ENCODE data around the gene C12orf57. TPM values are rescaled to one million over a fixed set of nuclear protein-coding genes. Genes with fewer than 3 reads are reported as not detected.

Gene C12orf57
- polyA plus RNA-seq, 1 donor, result 148 TPM

DNA sequence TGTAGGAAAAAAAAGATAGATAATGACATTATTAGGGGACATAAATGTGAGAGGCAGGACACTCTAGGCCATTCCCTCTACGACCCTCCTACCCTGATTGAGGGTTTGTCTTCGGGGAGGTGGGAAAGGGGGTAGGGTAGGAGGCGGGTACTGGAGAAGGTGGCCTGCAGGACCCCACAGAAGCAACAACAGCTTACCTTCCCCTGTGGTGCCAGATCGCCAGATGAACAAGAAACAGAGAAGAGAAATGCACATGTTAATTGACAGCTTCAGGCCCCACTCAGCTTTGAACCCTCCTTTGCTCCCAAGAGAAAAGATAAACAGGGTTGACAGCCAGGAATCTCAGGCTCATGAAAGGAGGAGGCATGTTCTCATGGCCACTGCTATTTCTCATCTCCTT, 21.9 kb downstream of the C12orf57 start:
- no peak for DNase-seq

DNA sequence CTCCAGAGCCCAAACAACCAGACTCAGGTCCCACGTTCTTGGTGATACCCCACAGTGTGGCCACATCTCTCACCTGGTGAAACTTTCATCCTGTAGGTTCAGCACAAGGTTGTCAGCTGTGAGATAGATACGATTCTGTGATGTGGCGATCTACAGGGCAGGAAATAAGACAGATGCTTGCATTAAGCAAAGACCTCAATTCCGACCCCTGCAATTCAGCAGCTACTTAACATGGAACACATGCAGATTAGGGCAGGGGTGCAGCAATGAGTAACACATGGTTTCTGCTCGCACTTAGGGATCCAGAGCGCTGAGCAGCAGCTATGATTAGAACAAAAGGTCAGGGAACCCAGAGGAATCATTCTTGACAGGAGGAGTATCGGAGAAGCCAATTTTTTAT, 22.5 kb downstream of the C12orf57 start:
- DNase-seq, result no peak

DNA sequence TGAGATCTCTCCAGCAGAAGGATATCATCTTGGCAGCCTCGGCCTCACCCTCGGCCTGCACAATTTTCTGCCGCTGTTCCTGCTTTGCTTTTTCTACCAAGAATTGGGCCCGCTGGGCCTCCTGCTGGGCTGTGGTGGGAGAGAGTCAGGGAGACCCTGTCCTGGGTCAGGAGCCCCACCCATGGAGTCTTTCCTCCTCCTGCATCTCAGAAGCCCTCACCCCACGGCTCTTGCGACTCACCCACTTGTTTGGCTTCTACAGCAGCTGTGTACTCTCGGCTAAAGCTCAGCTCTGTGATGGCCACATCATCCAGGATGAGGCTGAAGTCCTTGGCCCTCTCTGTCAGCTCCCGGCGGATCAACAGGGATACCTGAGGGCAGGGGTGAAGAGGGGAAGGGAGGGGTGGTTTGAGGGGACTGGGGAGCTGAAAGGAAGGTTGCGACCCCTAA, 23.9 kb downstream of the C12orf57 start:
- DNase-seq, result no peak

DNA sequence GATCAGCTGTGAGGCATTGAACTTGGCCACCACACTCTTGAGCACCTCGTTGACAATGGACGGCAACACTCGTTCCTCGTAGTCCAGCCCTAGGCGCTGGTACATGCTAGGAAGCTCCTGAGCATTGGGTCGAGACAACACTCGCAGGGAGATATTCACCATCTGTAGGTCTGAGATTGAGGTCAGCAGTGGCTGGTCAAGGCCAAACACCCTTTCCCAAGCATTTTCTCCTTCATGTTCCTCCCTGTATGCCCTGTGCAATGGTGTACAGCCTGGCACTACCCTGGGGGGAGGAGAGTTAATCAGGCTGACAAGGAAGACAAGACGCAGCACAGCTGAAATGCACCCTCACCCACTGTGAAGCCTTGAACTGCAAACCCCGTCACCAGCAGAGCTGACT, 24.6 kb downstream of the C12orf57 start:
- no peak for DNase-seq

- DNase-seq, result no peak
Measured at GRCh38 chr12:6970096-6970527, 26.3 kb downstream of the C12orf57 start.

DNA sequence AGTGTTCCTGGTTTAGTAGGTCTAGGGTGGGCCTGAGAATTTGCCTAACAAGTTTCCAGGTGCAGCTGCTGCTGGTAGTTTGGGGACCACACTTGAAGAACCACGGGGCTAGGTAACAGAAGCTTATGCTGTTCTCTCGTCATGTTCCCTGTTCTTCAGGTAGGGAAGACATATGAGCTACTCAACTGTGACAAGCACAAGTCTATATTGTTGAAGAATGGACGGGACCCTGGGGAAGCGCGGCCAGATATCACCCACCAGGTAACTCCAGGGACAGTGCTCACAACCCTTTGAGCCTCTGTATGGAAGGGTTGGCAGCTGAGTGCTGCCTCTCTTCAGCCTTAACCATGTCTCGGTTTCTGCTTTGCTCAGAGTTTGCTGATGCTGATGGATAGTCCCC, 30.4 kb downstream of the C12orf57 start:
- DNase-seq, result no peak

DNA sequence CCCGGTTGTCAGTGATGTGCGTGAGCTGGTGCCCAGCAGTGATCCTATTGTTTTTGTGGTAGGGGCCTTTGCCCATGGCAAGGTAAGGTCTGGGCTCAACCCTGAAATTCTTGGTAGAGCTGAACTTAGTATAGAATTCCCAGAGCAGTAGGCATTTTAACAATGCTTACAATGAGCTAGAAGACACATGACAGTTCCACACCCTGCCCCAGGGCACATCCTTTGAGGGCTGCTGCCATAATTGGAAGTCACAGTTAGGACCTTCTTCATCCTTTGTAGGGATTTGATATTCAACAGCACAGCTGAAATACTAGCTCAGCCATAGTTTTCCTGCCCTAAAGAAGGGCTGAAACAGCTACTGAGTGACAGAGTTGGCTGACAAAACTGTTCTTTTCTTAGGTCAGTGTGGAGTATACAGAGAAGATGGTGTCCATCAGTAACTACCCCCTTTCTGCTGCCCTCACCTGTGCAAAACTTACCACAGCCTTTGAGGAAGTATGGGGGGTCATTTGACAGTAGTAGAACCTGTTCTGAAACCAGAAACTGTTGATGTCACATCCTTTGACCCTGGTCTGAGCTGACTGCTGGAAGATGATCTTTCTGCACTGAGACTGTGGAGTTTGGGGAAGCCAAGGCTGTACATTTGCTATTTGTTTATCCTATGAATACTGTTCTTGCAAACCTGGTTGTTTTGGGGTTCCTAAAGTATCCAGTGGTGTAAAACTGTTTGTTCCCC, 31.6 kb downstream of the C12orf57 start:
- DNase-seq, result no peak

DNA sequence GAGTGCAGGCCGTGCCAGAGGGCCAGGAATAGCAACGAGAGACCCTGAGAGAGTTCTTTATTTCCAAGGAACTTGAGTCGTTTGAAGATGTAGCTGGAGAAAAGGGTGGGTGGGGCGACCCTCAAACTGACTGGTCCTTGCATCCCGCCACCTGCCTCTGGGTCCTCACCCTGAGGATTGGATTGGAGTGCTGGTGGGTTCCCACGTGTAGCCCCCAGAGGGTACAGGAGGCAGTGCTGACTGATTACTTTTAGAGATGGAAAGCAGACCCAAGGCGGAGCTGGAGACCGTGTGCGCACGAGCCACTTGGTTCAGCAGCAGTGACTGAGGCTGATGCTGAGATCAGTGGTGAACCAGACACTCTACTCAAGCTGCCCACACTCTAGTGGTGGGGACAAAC, 33.8 kb downstream of the C12orf57 start:
- no peak for DNase-seq

GRCh38 chr12:6978188-6978587, 34.4 kb downstream of the C12orf57 start:
- no peak for DNase-seq

DNA sequence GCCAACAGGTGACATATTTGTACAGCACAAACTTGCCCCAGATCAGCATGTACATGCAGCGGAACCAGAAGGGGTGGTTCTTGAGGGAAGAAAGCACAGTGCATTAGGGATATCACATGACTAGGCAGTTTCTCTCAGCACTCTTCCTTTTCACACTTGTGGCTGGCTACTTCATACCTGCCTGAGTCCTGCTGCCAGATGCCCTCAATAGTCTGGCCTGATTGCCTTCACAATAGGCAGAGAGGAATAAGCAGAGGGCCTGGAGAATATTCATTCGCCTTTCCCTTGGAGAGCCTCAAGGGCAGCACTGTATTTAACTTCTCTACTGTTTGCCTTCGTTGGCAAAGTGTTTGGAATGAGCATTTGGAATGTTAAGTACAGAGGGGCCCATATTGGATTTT, 34.8 kb downstream of the C12orf57 start:
- DNase-seq, result no peak

DNA sequence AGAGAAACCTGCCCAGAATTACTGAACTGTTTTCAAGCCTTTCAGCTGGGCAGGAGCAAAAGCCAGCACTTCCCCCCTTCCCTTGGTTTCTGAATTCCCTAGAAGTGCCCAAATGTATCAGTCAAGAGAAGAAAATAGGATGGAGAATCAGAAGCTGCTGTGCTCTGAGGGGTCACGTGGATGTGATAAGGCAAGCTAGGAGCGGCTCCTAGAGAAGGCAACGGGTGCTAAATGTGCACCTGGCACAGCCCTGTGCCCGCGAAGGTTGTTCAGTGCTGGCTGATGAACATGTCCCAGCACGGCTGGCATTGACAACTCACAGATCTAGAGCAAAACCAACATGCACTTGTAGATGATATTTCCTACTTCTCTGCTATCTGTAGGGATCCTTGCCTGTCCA, 35.2 kb downstream of the C12orf57 start:
- DNase-seq, result no peak

GRCh38 chr12:6979453-6979852, 35.6 kb downstream of the C12orf57 start:
- no peak for DNase-seq

DNA sequence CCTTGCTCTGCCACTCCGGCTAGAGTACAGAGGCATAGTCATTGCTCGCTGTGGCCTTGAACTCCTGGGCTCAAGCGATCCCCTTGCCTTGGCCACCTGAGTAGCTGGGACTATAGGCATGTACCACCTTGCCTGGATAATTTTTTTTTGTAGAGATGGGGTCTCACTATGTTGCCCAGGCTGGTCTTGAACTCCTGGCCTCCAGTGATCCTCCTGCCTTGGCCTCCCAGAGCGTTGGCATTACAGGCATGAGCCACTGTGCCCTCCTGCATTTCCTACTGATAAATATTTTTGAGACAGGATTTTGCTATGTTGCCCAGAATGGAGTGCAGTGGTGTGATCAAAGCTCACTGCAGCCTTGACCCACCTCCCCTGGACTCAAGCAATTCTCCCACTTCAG, 36.3 kb downstream of the C12orf57 start:
- DNase-seq, result no peak

DNA sequence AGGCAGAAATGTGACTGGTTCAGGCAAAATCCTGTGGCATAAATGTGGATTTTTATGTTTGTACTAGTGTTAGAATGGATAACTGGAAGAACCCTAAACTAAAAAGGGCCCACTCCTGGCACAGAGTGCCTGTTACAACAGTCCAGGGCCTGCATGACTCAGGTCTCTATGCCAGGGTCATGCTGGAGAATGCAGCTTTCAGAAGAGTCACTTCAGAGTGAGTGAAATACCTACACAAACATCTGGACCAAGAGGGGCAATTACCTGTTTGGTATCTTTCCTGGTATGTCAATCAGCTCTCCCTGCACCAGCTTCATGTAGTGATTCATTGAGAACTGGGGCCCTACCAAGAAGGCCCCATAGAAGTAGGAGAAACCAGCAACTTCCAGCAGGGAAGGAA, 36.9 kb downstream of the C12orf57 start:
- no peak for DNase-seq

DNA sequence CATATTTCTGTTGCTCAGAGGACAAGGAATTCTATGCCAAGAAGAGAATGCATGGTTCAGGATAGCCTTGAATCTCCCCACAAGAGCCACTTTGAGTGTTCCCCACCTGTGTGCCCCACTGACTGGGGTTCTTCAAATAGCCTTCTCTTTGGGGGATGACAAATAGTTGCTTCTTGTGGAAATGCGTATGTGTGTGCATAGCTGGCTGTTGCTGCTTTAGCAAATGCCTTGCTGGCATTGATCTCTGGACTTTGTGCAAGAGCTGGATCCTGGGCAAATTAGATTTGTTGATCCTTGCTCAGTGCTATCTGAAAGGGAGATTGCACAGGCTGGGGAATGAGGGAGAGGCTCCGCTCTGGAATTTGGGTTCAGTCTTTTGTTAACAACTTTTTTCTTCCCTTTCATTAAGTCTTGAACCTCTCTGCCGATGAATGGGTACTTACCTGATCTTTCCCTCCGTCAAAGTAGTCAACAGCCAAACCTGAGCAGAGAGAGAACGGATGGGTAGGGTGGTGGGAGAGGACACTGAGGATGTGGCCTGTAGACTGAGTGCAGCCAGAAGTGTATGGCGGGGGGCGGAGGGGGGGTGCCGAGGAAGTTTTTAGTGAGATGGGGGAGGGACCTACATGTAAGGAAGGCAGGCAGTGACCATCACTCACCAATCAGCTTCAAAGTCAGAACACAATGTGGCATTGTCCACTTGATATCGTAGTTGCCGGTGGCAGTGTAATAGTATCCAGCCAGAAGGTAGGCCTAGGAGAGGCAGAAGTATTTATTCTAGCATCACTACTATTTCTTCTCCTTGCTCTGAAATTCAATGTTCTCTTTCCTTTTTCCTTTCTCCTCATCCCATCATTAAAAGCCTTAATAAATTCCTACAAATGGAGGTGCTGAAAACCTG, 37.6 kb downstream of the C12orf57 start:
- DNase-seq, result no peak

DNA sequence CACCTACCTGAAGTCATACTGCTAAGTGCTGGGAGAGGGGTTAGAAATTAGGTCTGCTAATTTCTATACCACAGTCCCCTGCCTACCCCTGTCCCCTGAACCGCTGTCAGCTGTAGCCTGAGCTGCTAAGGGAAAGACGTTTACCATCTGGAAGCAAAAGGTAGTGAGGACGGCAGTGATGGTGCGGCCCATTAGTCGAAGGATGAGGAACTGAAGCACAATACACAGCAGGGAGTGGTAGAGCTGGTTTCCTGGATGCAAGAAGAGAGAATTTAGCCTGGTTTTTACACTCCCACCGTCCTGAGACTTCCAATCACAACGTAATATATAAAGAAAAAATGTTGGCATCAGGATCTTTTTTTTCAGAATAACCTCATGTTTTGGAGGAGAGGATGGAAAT, 38.7 kb downstream of the C12orf57 start:
- no peak for DNase-seq

GRCh38 chr12:6987956-6988553, 44.2 kb downstream of the C12orf57 start:
- DNase-seq, result no peak

Other genes with a start within 250 kb of the C12orf57 start
- gene PIANP, start 243.2 kb upstream of the C12orf57 start, polyA plus RNA-seq (ENCODE audit: insufficient read length), result 2.4 TPM
- 65.7 TPM for gene COPS7A, start 220.0 kb upstream of the C12orf57 start, polyA plus RNA-seq (ENCODE audit: insufficient read length)
- 134 TPM for gene MLF2, start 190.9 kb upstream of the C12orf57 start, polyA plus RNA-seq (ENCODE audit: insufficient read length)
- 373 TPM for gene PTMS, start 177.7 kb upstream of the C12orf57 start, polyA plus RNA-seq (ENCODE audit: insufficient read length)
- 0.80 TPM for gene LAG3, start 171.5 kb upstream of the C12orf57 start, polyA plus RNA-seq (ENCODE audit: insufficient read length)
- 11.1 TPM for gene CD4, start 154.5 kb upstream of the C12orf57 start, polyA plus RNA-seq (ENCODE audit: insufficient read length)
- 17.6 TPM for gene GPR162, start 122.2 kb upstream of the C12orf57 start, polyA plus RNA-seq (ENCODE audit: insufficient read length)
- gene P3H3, start 115.6 kb upstream of the C12orf57 start, polyA plus RNA-seq (ENCODE audit: insufficient read length), result 29.7 TPM
- 32.6 TPM for gene GNB3, start 103.1 kb upstream of the C12orf57 start, polyA plus RNA-seq (ENCODE audit: insufficient read length)
- 16.7 TPM for gene CDCA3, start 92.7 kb upstream of the C12orf57 start, polyA plus RNA-seq (ENCODE audit: insufficient read length)
- 66.9 TPM for gene USP5, start 91.9 kb upstream of the C12orf57 start, polyA plus RNA-seq (ENCODE audit: insufficient read length)
- gene TPI1, start 76.5 kb upstream of the C12orf57 start, polyA plus RNA-seq (ENCODE audit: insufficient read length), result 1,016 TPM
- 5.9 TPM for gene SPSB2, start 70.7 kb upstream of the C12orf57 start, polyA plus RNA-seq (ENCODE audit: insufficient read length)
- 9.3 TPM for gene LRRC23, start 39.2 kb upstream of the C12orf57 start, polyA plus RNA-seq (ENCODE audit: insufficient read length)
- 4.8 TPM for gene ENO2, start 29.4 kb upstream of the C12orf57 start, polyA plus RNA-seq (ENCODE audit: insufficient read length)
- 91.2 TPM for gene ATN1, start 16.1 kb upstream of the C12orf57 start, polyA plus RNA-seq (ENCODE audit: insufficient read length)
- not detected for gene RNU7-1, start 206 bp upstream of the C12orf57 start, polyA plus RNA-seq (ENCODE audit: insufficient read length)
- 6.8 TPM for gene PTPN6, start 7.3 kb downstream of the C12orf57 start, polyA plus RNA-seq (ENCODE audit: insufficient read length)
- 307 TPM for gene PHB2, start 26.6 kb downstream of the C12orf57 start, polyA plus RNA-seq (ENCODE audit: insufficient read length)
- gene EMG1, start 26.9 kb downstream of the C12orf57 start, polyA plus RNA-seq (ENCODE audit: insufficient read length), result 26.6 TPM
- gene LPCAT3, start 74.5 kb downstream of the C12orf57 start, polyA plus RNA-seq (ENCODE audit: insufficient read length), result 18.6 TPM
- gene C1S, start 116.7 kb downstream of the C12orf57 start, polyA plus RNA-seq (ENCODE audit: insufficient read length), result 138 TPM
- 140 TPM for gene C1R, start 148.4 kb downstream of the C12orf57 start, polyA plus RNA-seq (ENCODE audit: insufficient read length)
- gene C1RL, start 165.2 kb downstream of the C12orf57 start, polyA plus RNA-seq (ENCODE audit: insufficient read length), result 11.7 TPM
- gene RBP5, start 184.9 kb downstream of the C12orf57 start, polyA plus RNA-seq (ENCODE audit: insufficient read length), result 3.7 TPM
- 28.8 TPM for gene CLSTN3, start 186.3 kb downstream of the C12orf57 start, polyA plus RNA-seq (ENCODE audit: insufficient read length)
- 38.2 TPM for gene PEX5, start 245.7 kb downstream of the C12orf57 start, polyA plus RNA-seq (ENCODE audit: insufficient read length)